SJSA1 (cell line): ENCODE results near the gene GRK2. TPM values are rescaled to one million over a fixed set of nuclear protein-coding genes. Genes with fewer than 3 reads are reported as not detected.

ENCODE experiments used
- DNase-seq, 2 experiments: peaks; one replicate each; pipeline ENCODE4 v3.0.0-alpha.2; 2015 to 2020; ENCODE audit warnings: low spot score in 2 of 2, low read depth in 1 of 2
- H3K27ac ChIP-seq: fragments of 250-450 bp; sonication (Bioruptor Pico); 2 replicates; pipeline ENCODE4 v1.5.1; 2020; ENCODE audit warnings: mild to moderate bottlenecking, moderate library complexity
- H3K27me3 ChIP-seq: fragments of 250-450 bp; sonication (Bioruptor Pico); replicated peaks from 2 replicates; pipeline ENCODE4 v1.5.1; 2020; ENCODE audit warnings: mild to moderate bottlenecking, moderate library complexity
- H3K36me3 ChIP-seq: fragments of 250-450 bp; sonication (Bioruptor Pico); 2 replicates; pipeline ENCODE4 v1.5.1; 2020; ENCODE audit warnings: mild to moderate bottlenecking
- H3K4me1 ChIP-seq: fragments of 250-450 bp; sonication (Bioruptor Pico); replicated peaks from 2 replicates; pipeline ENCODE4 v1.6.1; 2021; ENCODE audit warnings: mild to moderate bottlenecking
- H3K4me3 ChIP-seq: fragments of 250-450 bp; sonication (Bioruptor Pico); 2 replicates; pipeline ENCODE4 v1.5.1; 2020; ENCODE audit warnings: mild to moderate bottlenecking
- H3K9me3 ChIP-seq: fragments of 250-450 bp; sonication (Bioruptor Pico); replicated peaks from 2 replicates; pipeline ENCODE4 v1.5.1; 2020; ENCODE audit warnings: mild to moderate bottlenecking
- total RNA-seq: library from RNA; depleted of rRNA; stranded (reverse); fragments of >200 nt; shearing (Covaris generic); gene quantifications from 2 replicates; pipeline ENCODE4 v1.2.3, GENCODE V29; 2014

Gene GRK2
- total RNA-seq, 1 experiment from 2014 or later, result 138 TPM

DNA sequence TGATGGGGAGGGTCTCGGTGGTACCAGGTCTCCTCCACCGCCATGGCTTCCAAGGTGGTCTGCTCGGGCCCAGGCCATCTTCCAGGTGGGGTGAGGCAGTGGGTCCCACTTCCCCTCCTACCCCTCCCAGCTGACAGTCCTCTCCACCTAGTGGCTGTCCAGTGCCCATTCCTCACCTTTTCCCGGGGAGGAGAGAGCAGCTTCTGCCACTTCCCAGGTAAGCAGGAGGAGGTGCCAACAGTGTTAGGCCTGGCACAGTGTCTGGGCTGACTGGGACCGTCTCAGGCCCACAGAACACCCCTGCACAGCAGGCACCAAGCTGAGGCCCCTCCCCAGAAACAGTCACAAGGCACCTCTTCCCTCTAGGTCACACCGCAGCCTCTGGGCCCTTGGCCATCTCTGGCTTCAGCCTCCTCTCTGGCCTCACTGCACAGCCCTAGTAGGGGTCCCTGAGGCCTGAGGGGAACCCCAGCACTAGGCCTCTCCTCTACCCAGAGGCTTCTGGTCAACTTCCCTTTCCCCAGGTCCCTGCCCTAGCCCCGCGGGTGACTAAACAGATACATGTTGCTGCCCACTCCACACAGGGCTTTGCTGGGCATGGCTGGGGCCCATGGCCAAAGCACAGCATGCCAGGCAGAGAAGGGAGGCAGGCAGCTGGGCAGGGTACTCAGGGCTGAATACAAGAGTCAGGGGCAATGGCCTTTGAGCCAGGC lies 20.5 kb downstream of the GRK2 start:
- Histone ChIP-seq H3K4me3 (no peak overlapping the region), H3K36me3 (peaks cover 91% of the 10 kb centered on the region), H3K27ac (no peak overlapping the region), H3K4me1 (peaks cover 29% of the 10 kb centered on the region), H3K27me3 (no peaks in the 10 kb centered on the region), H3K9me3 (no peaks in the 10 kb centered on the region)
- DNase-seq, result no peak

DNA sequence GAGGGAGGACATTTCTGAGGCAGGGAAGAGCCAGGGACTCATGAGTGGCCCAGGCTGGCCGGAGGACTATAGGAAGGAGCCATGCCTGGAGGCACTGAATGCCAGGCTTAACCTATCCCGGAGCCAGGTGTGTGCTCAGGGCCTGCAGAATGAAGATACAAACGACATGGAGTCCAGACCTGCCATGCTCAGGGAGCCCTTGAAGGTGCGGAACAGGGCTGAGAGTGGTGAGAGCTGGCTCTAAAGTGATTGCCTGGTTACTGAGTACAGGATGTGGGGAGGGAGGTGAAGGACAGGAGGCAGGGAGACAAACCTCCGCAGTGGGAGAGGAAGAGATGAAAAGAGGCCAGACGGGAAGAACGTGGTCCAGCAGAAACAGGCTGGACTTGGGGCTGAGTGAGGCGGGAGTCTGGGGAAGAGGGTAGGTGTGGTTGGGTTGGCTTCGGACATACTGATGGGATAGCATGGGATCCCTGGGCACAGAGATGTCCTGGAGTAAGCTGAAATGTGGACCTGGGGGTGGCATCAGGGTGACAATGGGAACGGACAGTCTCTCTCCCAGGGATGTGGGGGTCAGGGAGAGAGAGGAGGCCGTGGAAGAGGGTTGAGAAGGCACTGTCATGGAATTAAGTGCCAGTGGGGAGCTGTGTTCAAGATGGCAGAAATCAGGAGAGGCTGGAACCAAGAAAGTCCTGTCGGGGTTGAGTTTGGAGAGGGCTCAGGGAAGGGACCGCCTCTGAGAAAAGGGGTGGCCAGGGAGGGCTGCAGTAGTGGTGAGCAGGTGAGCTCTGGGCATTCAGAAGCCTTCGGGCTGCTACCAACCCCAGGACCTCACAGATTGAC lies 21.3 kb downstream of the GRK2 start:
- H3K4me3 ChIP-seq, result peak overlapping the region; percentile 72
- peaks cover 89% of the 10 kb centered on the region for H3K36me3 ChIP-seq
- no peaks in the 10 kb centered on the region for H3K27me3 ChIP-seq
- peaks cover 29% of the 10 kb centered on the region for H3K4me1 ChIP-seq
- peak in 1 of 2 experiments; percentile 34 for DNase-seq
- no peaks in the 10 kb centered on the region for H3K9me3 ChIP-seq
- peak overlapping the region; percentile 79 for H3K27ac ChIP-seq

DNA sequence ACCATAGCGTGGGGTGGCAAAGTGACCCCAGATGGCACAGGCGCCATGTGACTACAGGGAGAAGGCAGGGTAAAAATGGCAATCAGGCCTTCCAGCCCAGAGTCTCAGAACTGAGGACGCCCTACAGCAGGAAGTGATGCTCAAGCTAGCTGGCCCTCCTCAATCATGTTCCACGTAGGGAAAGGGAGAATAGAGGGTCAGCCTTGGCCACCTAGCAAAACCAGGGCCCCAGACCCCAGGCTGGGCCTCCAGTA lies 21.9 kb downstream of the GRK2 start:
- Histone ChIP-seq H3K27me3 (no peaks in the 10 kb centered on the region), H3K36me3 (peaks cover 89% of the 10 kb centered on the region), H3K9me3 (no peaks in the 10 kb centered on the region), H3K27ac (peak overlapping the region; percentile 79), H3K4me3 (peak overlapping the region; percentile 72), H3K4me1 (peaks cover 33% of the 10 kb centered on the region)
- DNase-seq, result no peak

DNA sequence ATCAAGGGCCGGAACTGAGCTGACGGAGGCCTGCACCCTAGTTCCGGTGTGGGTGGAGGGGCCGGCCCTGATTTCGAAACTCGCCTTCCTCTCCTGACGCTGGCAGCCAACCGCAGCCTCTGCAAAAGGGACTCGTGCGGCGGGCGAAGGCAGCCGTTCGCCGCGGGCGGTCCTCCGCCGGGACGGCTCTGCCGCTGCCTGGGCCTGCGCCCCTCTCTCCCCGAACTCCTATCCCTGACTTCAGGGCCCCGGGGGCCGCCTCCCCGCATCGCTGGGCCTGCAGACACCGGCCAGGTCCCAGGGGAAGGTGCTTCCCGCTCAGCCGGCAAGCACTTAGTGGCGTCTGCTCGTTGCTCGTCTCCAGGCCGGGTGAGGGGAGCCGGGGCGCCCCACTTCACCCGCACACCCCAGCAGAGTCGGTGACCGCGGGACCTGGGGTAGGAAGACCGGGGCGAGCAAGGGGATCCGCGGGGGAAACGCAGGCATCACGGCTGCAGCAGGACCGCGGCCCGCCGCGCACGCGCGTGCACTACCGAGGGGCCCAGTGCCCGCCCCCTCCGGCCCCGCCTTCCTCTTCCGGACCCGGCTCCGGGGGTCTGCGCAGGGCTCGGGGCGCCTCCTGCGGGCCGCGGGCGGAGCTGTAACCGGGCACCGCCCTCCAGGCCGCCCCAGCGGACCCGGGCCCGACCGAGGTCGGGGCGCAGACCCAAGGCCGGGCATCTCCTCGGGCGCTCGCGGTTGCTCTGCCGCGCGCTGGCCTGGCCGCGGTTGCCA lies 22.4 kb downstream of the GRK2 start:
- Histone ChIP-seq H3K27ac (peak overlapping the region; percentile 79), H3K27me3 (no peaks in the 10 kb centered on the region), H3K9me3 (no peaks in the 10 kb centered on the region), H3K4me3 (peak overlapping the region; percentile 72), H3K36me3 (peaks cover 87% of the 10 kb centered on the region), H3K4me1 (peaks cover 34% of the 10 kb centered on the region)
- DNase-seq, result peak; percentile 96 to 99

DNA sequence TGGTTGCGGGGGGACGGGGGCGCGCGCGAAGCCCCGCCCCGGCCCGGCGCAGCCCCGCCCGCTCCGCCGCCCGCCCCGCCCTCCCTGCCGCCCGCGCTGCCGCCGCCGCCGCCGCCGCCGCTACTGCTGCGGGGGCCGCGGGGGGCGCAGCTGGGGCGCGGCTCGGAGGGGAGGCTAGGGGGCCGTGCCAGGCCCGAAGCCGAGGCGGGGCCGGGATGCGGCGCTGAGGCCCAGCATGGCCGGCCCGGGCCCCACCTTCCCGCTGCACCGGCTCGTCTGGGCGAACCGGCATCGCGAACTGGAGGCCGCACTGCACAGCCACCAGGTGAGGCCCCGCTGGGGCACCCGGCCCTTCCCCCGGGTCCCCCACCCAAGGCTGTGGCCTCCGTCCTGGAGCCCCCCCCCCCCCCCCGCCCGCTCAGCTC lies 23.0 kb downstream of the GRK2 start, which contains the start of gene ANKRD13D:
ANKRD13D (plus strand) TSS at position 78 of the 425 bp plus-strand sequence; CDS start at position 236, 158 bp downstream.
- H3K4me1 ChIP-seq, result peaks cover 34% of the 10 kb centered on the region
- H3K27me3 ChIP-seq, result no peaks in the 10 kb centered on the region
- H3K4me3 ChIP-seq, result peak within 1 kb of the TSS; percentile 72
- H3K9me3 ChIP-seq, result no peaks in the 10 kb centered on the region
- peak within 1 kb of the TSS; percentile 79 for H3K27ac ChIP-seq
- H3K36me3 ChIP-seq, result peaks cover 87% of the 10 kb centered on the region
- DNase-seq, result peak in 1 of 2 experiments; percentile 60

DNA sequence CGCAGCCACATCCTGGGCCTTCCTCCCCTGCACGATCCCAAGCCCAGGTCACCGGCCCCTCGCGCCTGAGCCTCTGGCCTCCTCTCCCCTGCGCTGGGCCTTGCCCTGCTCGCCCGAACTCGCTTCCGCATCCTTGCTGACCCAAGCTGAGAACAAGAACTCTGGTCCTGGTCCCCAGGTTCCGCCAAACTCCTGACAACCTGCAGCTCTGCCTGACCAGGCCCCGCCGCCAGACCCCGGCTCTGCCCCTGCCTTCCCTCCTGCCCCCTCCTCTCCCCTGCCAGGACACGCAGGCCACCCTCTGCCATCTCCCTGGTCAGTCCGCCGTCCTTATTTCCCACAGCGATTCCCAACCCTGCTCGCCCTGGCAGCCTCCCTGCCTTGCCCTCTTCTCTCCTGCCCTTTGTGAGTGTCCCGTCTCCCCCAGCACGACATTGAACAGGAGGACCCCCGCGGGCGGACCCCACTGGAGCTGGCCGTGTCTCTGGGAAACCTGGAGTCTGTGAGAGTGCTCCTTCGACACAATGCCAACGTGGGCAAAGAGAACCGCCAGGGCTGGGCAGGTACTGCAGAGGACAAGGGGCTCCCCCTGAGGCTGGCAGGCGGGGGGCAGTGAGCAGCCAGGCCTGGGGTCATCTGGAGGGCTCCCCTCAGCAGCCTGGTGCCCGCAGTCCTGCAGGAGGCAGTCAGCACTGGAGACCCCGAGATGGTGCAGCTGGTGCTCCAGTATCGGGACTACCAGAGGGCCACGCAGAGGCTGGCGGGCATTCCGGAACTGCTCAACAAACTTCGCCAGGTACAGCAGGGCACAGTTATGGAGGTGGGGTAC lies 23.6 kb downstream of the GRK2 start:
- peaks cover 34% of the 10 kb centered on the region for H3K4me1 ChIP-seq
- H3K9me3 ChIP-seq, result peaks cover 2% of the 10 kb centered on the region; the same call in 1 of the 2 replicates
- DNase-seq, result peak in 1 of 2 experiments; percentile 47
- H3K36me3 ChIP-seq, result peaks cover 87% of the 10 kb centered on the region
- H3K4me3 ChIP-seq, result peak overlapping the region; percentile 72
- H3K27me3 ChIP-seq, result no peaks in the 10 kb centered on the region
- H3K27ac ChIP-seq, result peak overlapping the region; percentile 18

DNA sequence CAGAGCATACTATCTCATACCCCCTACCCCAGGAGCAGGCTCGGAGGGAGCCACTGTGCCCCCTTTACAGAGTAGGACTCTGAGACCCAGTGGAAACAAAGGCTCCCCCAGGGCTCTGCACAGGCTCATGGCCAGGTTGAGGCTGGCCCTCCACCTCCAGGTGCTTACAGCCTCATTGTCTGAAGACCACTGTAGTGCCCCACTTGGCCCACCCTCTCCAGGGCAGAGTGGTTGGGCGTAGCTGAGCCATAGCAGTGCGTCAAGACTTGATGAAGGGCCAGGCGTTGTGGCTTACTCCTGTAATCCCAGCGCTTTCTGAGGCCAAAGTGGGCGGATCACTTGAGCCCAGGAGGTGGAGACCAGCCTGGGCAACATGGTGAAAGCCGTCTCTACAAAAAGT lies 24.5 kb downstream of the GRK2 start:
- peaks cover 34% of the 10 kb centered on the region for H3K4me1 ChIP-seq
- no peak overlapping the region for H3K27ac ChIP-seq
- peaks cover 11% of the 10 kb centered on the region for H3K9me3 ChIP-seq
- H3K36me3 ChIP-seq, result peaks cover 87% of the 10 kb centered on the region
- H3K4me3 ChIP-seq, result no peak overlapping the region
- no peaks in the 10 kb centered on the region for H3K27me3 ChIP-seq
- DNase-seq, result no peak

DNA sequence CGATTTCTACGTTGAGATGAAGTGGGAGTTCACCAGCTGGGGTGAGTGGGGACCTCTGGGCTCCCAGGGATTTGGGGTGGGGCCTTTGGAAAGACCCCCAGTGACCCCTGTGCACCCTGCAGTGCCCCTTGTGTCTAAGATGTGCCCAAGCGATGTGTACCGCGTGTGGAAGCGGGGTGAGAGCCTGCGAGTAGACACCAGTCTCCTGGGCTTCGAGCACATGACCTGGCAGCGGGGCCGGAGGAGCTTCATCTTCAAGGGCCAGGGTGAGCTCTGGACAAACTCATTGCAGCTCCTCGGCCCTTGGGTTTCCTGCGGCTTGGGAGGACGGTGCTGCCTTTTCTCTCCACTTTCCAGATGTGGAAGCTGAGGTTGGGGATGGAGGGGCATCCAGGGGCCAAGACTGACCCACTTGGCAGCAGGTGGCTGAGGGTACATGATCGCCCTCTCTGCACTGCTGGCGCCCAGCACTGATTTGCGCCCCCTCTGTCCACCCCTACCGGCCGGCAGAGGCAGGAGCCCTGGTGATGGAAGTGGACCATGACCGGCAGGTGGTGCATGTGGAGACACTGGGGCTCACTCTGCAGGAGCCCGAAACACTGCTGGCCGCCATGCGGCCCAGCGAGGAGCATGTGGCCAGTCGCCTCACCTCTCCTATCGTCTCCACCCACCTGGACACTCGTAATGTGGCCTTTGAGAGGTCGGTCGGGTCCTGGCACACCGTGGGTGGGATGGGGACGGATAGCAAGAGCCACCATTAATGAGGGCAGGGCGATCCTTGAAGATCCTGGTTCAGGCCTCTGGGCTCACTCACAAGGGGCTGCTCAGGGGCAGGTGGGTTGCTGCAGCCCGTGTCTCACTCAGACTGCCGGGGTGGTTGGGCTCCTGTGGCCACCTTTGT lies 25.5 kb downstream of the GRK2 start:
- Histone ChIP-seq H3K36me3 (peaks cover 87% of the 10 kb centered on the region), H3K27ac (no peak overlapping the region), H3K9me3 (peaks cover 12% of the 10 kb centered on the region), H3K27me3 (no peaks in the 10 kb centered on the region), H3K4me1 (peaks cover 34% of the 10 kb centered on the region), H3K4me3 (no peak overlapping the region)
- DNase-seq, result no peak

DNA sequence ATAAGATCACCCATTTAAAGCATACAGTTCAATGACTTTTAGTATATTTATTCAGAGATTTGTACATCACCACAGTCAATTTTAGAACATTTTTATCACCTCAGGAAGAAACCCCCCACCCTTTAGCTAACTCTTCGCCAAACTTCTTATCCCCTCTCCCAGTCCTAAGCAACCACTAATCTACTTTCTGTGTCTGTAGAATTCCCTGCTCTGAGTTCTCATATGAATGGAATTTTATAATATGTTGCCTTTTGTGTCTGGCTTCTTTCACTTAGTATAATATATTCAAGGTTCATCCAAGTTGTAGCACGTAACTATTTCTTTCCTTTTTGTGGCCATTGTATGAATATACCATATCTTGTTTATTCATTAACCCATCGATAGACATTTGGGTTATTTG lies 26.4 kb downstream of the GRK2 start:
- no peak overlapping the region for H3K27ac ChIP-seq
- H3K4me3 ChIP-seq, result no peak overlapping the region
- no peak for DNase-seq
- H3K27me3 ChIP-seq, result no peaks in the 10 kb centered on the region
- H3K9me3 ChIP-seq, result peaks cover 12% of the 10 kb centered on the region
- H3K36me3 ChIP-seq, result peaks cover 84% of the 10 kb centered on the region
- H3K4me1 ChIP-seq, result peaks cover 27% of the 10 kb centered on the region

DNA sequence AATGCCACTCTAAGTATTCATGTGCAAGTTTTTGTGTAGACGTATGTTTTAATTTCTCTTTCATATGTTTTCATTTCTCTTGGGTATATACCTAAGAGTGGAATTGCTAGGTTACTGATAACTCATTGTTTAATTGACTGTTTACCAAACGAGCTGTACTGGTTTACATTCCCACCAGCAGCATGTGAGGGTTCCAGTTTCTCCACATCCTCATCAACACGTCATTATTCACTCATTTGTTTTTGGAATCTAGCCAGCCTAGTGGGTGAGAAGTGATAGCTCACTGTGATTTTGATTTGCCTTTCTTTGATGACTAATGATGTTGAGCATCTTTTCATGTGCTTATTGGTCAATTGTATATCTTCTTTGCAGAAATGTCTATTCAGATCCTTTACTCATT lies 26.8 kb downstream of the GRK2 start:
- DNase-seq, result no peak
- H3K36me3 ChIP-seq, result peaks cover 80% of the 10 kb centered on the region
- no peak overlapping the region for H3K4me3 ChIP-seq
- H3K4me1 ChIP-seq, result peaks cover 23% of the 10 kb centered on the region
- H3K27ac ChIP-seq, result no peak overlapping the region
- H3K9me3 ChIP-seq, result peaks cover 12% of the 10 kb centered on the region
- H3K27me3 ChIP-seq, result no peaks in the 10 kb centered on the region

DNA sequence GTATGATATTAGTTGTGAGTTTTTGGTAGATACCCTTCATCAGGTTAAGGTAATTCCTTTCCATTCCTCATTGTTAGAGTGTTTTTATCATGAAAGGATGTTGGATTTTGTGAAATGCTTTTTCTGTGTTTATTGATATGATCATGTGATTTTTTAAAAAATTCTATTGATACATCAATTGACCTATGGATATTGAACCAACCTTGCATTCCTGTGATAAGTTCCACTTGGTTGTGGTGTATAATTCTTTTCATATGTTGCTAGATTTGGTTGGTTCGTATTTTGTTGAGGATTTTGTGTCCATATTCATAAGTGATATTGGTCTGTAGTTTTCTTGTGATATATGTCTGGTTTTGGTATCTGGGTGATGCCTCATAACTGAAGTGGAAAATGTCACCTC lies 29.6 kb downstream of the GRK2 start:
- Histone ChIP-seq H3K36me3 (peaks cover 89% of the 10 kb centered on the region), H3K4me3 (no peak overlapping the region), H3K27me3 (no peaks in the 10 kb centered on the region), H3K4me1 (peaks cover 5% of the 10 kb centered on the region), H3K27ac (no peak overlapping the region), H3K9me3 (peaks cover 12% of the 10 kb centered on the region)
- DNase-seq, result no peak

DNA sequence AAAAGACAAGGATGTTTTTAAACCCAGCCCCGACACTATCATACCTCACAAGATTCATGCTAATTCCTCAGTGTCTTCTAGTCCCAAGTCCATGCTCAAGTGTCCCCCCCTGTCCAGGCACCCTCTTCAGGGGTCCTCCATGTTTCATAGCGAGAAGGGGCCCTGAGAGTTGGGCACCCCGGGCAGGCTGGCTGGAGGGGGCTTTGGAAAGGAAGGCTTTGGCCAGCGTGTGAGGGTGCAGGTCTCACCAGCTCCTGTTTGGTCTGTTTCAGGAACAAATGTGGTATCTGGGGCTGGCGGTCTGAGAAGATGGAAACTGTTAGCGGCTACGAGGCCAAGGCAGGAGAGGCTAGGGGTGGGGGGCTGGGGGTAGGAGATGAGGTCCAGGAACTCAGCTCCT lies 32.5 kb downstream of the GRK2 start:
- H3K4me3 ChIP-seq, result no peak overlapping the region
- H3K27ac ChIP-seq, result no peak overlapping the region
- peaks cover 11% of the 10 kb centered on the region for H3K4me1 ChIP-seq
- DNase-seq, result no peak
- H3K9me3 ChIP-seq, result peaks cover 12% of the 10 kb centered on the region
- no peaks in the 10 kb centered on the region for H3K27me3 ChIP-seq
- H3K36me3 ChIP-seq, result peaks cover 91% of the 10 kb centered on the region
